Stimulated activated CD8-positive, alpha-beta memory T cell treated with anti-CD3 and anti-CD28 coated beads, Interleukin-15, amount 100 ng/mL, for 4 hours (primary cell): ENCODE results near the gene PLXNA4.

Source experiments
- DNase-seq, 2 donors: peaks; one replicate each; pipeline ENCODE4 v3.0.0-alpha.2; 2020; ENCODE audit warnings: low read depth in 2 of 2

PLXNA4 gene

GRCh38 chr7:132437730-132438129 lies 138.5 kb downstream of the PLXNA4 start:
- DNase-seq: no peak

- no peak for DNase-seq
Measured at GRCh38 chr7:132436121-132436520, 140.1 kb downstream of the PLXNA4 start.

GRCh38 chr7:132435016-132435990 lies 141.0 kb downstream of the PLXNA4 start:
- no peak for DNase-seq

GRCh38 chr7:132434041-132434440 lies 142.2 kb downstream of the PLXNA4 start:
- DNase-seq: no peak

- no peak for DNase-seq
Measured at GRCh38 chr7:132433301-132433700, 143.0 kb downstream of the PLXNA4 start.

GRCh38 chr7:132430861-132431822 lies 145.1 kb downstream of the PLXNA4 start:
- peak; percentile 27 to 36 for DNase-seq

GRCh38 chr7:132430041-132430855 lies 146.0 kb downstream of the PLXNA4 start:
- DNase-seq: no peak

- DNase-seq: no peak
Measured at GRCh38 chr7:132429181-132429580, 147.1 kb downstream of the PLXNA4 start.

GRCh38 chr7:132428247-132428919 lies 147.9 kb downstream of the PLXNA4 start:
- DNase-seq: no peak

- DNase-seq: no peak
Measured at GRCh38 chr7:132425942-132426341, 150.3 kb downstream of the PLXNA4 start.

GRCh38 chr7:132424821-132425724 lies 151.2 kb downstream of the PLXNA4 start:
- no peak for DNase-seq

GRCh38 chr7:132424277-132424676 lies 152.0 kb downstream of the PLXNA4 start:
- DNase-seq: no peak

GRCh38 chr7:132423594-132424200 lies 152.6 kb downstream of the PLXNA4 start:
- no peak for DNase-seq

- DNase-seq: no peak
Measured at GRCh38 chr7:132422502-132423111, 153.7 kb downstream of the PLXNA4 start.

GRCh38 chr7:132420527-132420926 lies 155.7 kb downstream of the PLXNA4 start:
- DNase-seq: no peak

GRCh38 chr7:132419542-132419941 lies 156.7 kb downstream of the PLXNA4 start:
- no peak for DNase-seq

GRCh38 chr7:132418840-132419239 lies 157.4 kb downstream of the PLXNA4 start:
- no peak for DNase-seq

GRCh38 chr7:132417103-132417906 lies 159.0 kb downstream of the PLXNA4 start:
- DNase-seq: no peak
